Ovary (tissue), 9 donors: ENCODE results near the gene AMFR. TPM values are rescaled to one million over a fixed set of nuclear protein-coding genes. Genes with fewer than 3 reads are reported as not detected.

ENCODE experiments used
- DNase-seq, 5 donors: peaks; one replicate each; pipeline ENCODE4 v3.0.0-alpha.2; 2019 to 2020
- H3K27ac ChIP-seq, 2 donors: fragments of 200-600 bp; one replicate each; pipeline versions ENCODE4 v1.5.1 to v1.8.0; 2019 to 2022
- H3K27me3 ChIP-seq: fragments of 200-600 bp; one replicate; pipeline ENCODE4 v1.8.0; 2022
- H3K36me3 ChIP-seq: fragments of 200-600 bp; sonication (generic); one replicate; pipeline ENCODE4 v1.5.1; 2019
- H3K4me1 ChIP-seq: one replicate; pipeline ENCODE4 v1.8.1; 2013; ENCODE audit warnings: mild to moderate bottlenecking, moderate library complexity; ENCODE audit not compliant: insufficient read depth
- H3K4me3 ChIP-seq: fragments of 200-600 bp; sonication (generic); one replicate; pipeline ENCODE4 v1.5.1; 2017
- H3K9me3 ChIP-seq, 2 donors: fragments of 200-600 bp in 1 of 2; sonication (generic) in 1 of 2; one replicate each; pipeline versions ENCODE4 v1.5.1 to v1.8.1; 2013 to 2019; ENCODE audit warnings: mild to moderate bottlenecking in 1 of 2, moderate library complexity in 1 of 2
- EP300 ChIP-seq: sonication (generic); formaldehyde crosslinking; IDR thresholded peaks from one replicate; pipeline ENCODE4 v1.6.1; 2017; ENCODE audit warnings: antibody characterized with exemption
- POLR2A ChIP-seq: fragments of 450-650 bp; IDR thresholded peaks from one replicate; pipeline ENCODE4 v1.6.1; 2017; ENCODE audit warnings: antibody characterized with exemption, mild to moderate bottlenecking, moderate library complexity
- WGBS, 3 donors: extraction: QIAGEN DNeasy Blood & Tissue Kit in 1 of 3; methylation state at CpG; one replicate each; pipeline versions ENCODE4 v1.1.5 to v1.1.7; 2013 to 2017; 5-methylcytosine and 5-hydroxymethylcytosine counted together
- intact Hi-C, 4 donors: fragments of 100-400 bp; cut with DNase I; formaldehyde crosslinking; loops; one replicate each; pipeline versions ENCODE4 v1.11.0 to v1.15.1; 2022 to 2023
- polyA plus RNA-seq, 2 donors: library from polyadenylated mRNA; stranded (reverse); fragments of 200-250 nt in 1 of 2; fragments of 350-450 nt in 1 of 2; fragmentation: Illumina TruSeq in 1 of 2; extraction: RNeasy Lipid Tissue Mini Kit (QIAGEN cat#74804) in 1 of 2; gene quantifications; one replicate each; pipeline ENCODE4 v1.2.3, GENCODE V29; 2013 to 2014
- total RNA-seq, 7 donors: library from RNA; depleted of rRNA in 2 of 7; stranded (reverse); fragments of >200 nt in 2 of 7; fragmentation: NEBNext Ultra II Directional in 3 of 7; extraction: Animal tissue kit (Norgen Biotek cat#: 25700) in 3 of 7; gene quantifications; one replicate each; pipeline versions ENCODE4 v1.1.0 to v1.2.4, GENCODE V29; 2016 to 2023
- TF ChIP-seq, protein P1 (sequence below), 3 donors: fragments of 450-650 bp in 2 of 3; fragments of 200-600 bp in 1 of 3; IDR thresholded peaks; one replicate each; pipeline versions ENCODE4 v1.5.1 to v1.8.0; 2016 to 2022; ENCODE audit warnings: antibody characterized with exemption in 3 of 3, mild to moderate bottlenecking in 1 of 3
- donor health status: DM: no; HTN: no; CAD: no; lungs with moderate emphysema.
- donor health status: DM: no; HTN: no; CAD: no.
- donor health status: Bipolar disorder and iron deficiency.
- donor health status: DM: yes; HTN: yes; CAD: no.
- donor health status: DM: no; HTN: no; CAD: no.
- donor health status: DM: yes; HTN: yes; CAD: no.

Gene AMFR
- total and polyA plus RNA-seq, 9 donors: 94.1 to 130 (median 107) TPM

DNA sequence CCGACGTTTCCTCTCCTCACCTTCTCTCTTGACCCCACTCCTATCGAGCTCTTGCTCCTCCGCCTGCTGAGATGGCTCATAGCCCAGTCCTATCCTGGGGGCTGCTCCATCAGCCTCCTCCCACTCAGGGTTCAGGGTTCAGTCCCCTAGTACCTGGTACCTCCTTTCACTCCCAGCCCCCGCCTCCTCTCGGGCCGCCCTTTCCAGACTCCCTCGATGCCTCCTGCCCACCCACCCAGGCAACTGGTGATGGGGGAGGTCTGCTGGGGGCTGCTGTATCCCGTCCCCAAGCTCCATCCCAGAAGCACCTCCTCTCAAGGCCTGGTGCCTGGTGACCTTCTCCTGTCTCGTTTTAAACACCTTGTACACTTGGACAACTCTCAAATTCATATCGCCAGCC is 93.9 kb downstream of the AMFR start:
- DNase-seq: no peak
- Histone ChIP-seq H3K27me3 (no peaks in the 10 kb centered on the region), H3K4me1 (no peaks in the 10 kb centered on the region), H3K4me3 (no peak overlapping the region), H3K9me3 (no peaks in the 10 kb centered on the region), H3K36me3 (no peaks in the 10 kb centered on the region), H3K27ac (no peak overlapping the region)
- intact Hi-C loops: no loop called here
- TF ChIP-seq POLR2A: no peak
- no peak for TF ChIP-seq EP300
- TF ChIP-seq, protein P1, sequence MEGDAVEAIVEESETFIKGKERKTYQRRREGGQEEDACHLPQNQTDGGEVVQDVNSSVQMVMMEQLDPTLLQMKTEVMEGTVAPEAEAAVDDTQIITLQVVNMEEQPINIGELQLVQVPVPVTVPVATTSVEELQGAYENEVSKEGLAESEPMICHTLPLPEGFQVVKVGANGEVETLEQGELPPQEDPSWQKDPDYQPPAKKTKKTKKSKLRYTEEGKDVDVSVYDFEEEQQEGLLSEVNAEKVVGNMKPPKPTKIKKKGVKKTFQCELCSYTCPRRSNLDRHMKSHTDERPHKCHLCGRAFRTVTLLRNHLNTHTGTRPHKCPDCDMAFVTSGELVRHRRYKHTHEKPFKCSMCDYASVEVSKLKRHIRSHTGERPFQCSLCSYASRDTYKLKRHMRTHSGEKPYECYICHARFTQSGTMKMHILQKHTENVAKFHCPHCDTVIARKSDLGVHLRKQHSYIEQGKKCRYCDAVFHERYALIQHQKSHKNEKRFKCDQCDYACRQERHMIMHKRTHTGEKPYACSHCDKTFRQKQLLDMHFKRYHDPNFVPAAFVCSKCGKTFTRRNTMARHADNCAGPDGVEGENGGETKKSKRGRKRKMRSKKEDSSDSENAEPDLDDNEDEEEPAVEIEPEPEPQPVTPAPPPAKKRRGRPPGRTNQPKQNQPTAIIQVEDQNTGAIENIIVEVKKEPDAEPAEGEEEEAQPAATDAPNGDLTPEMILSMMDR (IDR thresholded peaks at IDR 0.05): no peak
- 63 to 69% (median 66%) methylated on average over 11 of the region's 11 CpGs for WGBS, 3 donors

DNA sequence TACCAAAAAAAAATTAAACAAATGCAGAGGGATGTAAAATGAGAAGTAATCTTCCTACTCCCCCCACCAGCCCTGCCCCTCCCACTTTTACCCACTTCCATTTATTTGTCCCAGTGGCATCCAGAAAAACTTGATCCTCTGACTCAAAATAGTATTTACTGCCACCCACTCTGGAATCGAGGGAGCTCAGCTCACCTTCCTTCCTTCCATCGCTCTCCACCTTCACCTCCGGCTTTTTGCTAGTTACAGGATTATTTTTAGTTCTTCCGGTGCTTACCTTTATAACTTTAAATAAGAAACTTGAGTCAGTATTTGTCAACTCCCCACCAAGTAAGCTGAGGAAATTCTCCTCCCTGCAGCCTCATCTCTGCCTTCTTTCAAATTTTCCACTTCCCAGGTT is 94.9 kb downstream of the AMFR start:
- whole genome bisulfite sequencing, 3 donors: 81 to 87% (median 82%) methylated on average over 4 of the region's 4 CpGs
- Histone ChIP-seq H3K36me3 (no peaks in the 10 kb centered on the region), H3K4me1 (no peaks in the 10 kb centered on the region)

DNA sequence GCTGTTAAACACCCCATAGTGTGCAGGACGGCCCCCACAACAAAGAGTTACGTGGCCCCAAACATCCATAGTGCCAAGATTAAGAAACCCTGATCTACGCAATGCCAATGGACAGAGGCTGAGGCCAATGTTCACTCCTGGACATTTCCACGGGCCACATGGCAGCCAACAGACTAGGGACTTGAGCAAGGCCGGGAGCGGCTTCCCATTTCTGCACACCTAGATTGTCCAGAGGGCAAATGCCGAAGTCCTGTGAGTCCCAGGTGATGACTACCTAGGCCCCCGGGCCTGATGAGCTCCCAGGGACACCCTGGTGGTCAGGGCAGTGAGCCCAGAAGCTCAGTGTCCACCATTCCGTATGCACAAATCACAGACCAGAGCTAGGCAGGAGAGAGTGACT is 95.5 kb downstream of the AMFR start:
- Histone ChIP-seq H3K36me3 (no peaks in the 10 kb centered on the region), H3K27me3 (no peaks in the 10 kb centered on the region), H3K27ac (no peak overlapping the region), H3K4me3 (no peak overlapping the region), H3K9me3 (no peaks in the 10 kb centered on the region), H3K4me1 (no peaks in the 10 kb centered on the region)
- no peak for TF ChIP-seq EP300
- no peak for TF ChIP-seq POLR2A
- TF ChIP-seq, protein P1 (IDR thresholded peaks at IDR 0.05): no peak
- intact Hi-C loops: no loop called here
- DNase-seq: no peak
- WGBS, 3 donors: 88 to 92% (median 89%) methylated on average over 9 of the region's 9 CpGs

More for the DNA sequence above, 94.9 kb downstream of the AMFR start:
- DNase-seq: no peak
- intact Hi-C loops: no loop called here
- Histone ChIP-seq H3K27ac (no peak overlapping the region), H3K27me3 (no peaks in the 10 kb centered on the region), H3K4me3 (no peak overlapping the region), H3K9me3 (no peaks in the 10 kb centered on the region)
- TF ChIP-seq EP300 (no peak), POLR2A (no peak)
- TF ChIP-seq, protein P1 (IDR thresholded peaks at IDR 0.05): no peak

DNA sequence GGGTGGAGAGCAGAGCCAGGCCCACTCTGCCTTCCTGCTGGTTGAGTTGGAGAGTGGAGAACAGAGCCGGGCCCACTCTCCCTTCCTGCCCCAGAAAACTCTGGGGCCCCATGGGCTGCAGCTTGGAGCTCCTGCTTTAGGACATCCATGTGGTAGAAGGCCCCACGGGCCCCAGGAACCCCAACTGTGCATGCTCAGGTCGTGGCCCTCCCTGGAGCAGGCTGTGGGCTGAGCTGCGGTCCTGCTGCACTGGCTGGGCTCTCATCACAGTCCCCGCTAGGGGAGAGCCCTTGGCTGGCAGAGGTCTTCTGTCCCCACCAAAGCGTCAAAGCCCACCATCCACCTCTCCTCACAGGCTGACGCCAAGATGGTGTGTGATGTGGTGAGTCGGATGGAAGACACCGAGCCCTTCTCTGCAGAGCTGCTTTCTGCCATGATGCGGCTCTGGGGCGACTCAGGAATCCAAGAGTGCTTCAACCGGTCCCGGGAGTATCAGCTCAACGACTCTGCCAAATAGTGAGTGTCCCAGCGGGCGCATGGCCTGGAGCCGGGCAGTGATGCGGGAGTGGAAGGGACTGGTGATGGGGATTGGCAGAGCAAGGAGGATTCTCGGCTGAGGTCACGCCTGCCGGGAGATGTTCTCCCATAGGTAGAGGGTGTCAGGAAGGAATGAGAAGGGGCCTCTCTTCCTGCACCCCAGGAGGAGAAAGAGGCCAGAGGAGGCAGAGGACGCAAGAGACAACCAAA is 96.9 kb downstream of the AMFR start:
- no peaks in the 10 kb centered on the region for H3K4me1 ChIP-seq
- 91 to 94% (median 94%) methylated on average over 22 of the region's 22 CpGs for WGBS, 3 donors
- no peak overlapping the region for H3K27ac ChIP-seq
- no peaks in the 10 kb centered on the region for H3K36me3 ChIP-seq
- H3K4me3 ChIP-seq: no peak overlapping the region
- no peaks in the 10 kb centered on the region for H3K9me3 ChIP-seq
- intact Hi-C loops: no loop called here
- DNase-seq: no peak
- TF ChIP-seq EP300: no peak
- TF ChIP-seq, protein P1 (IDR thresholded peaks at IDR 0.05): no peak
- no peak for TF ChIP-seq POLR2A
- H3K27me3 ChIP-seq: no peaks in the 10 kb centered on the region
